CD14-positive monocyte (primary cell): ENCODE data around the gene RCN2. TPM values are rescaled to one million over a fixed set of nuclear protein-coding genes. Genes with fewer than 3 reads are reported as not detected.

ENCODE experiments used
- DNase-seq, 3 donors: peaks; one replicate each; pipeline ENCODE4 v3.0.0-alpha.2; 2011 to 2022
- H2AFZ ChIP-seq: 2 replicates; pipeline ENCODE4 v1.6.0; 2012; ENCODE audit warnings: mild to moderate bottlenecking, low read depth, low read length, inconsistent platforms; ENCODE audit not compliant: insufficient read depth, poor library complexity, severe bottlenecking
- H3K27ac ChIP-seq, 2 donors: 1 replicate in 1 of 2; 2 replicates in 1 of 2; pipeline ENCODE4 v1.5.1; 2012 to 2013; ENCODE audit warnings: low read length in 2 of 2, control low read depth in 1 of 2, inconsistent platforms in 1 of 2, low read depth in 1 of 2, mild to moderate bottlenecking in 1 of 2
- H3K27me3 ChIP-seq, 2 donors: one replicate each; pipeline versions ENCODE4 v1.6.0 to v1.6.1; 2011 to 2013; ENCODE audit warnings: low read length in 2 of 2; ENCODE audit not compliant: control insufficient read depth in 2 of 2, insufficient read depth in 2 of 2
- H3K36me3 ChIP-seq, 2 donors: replicated peaks in 1 of 2; 1 replicate in 1 of 2; 2 replicates in 1 of 2; pipeline versions ENCODE4 v1.5.1 to v1.6.1; 2012 to 2013; ENCODE audit warnings: low read length in 2 of 2, control low read depth in 1 of 2, inconsistent platforms in 1 of 2, mild to moderate bottlenecking in 1 of 2; ENCODE audit not compliant: insufficient read depth in 2 of 2, control insufficient read depth in 1 of 2
- H3K4me1 ChIP-seq, 2 donors: 1 replicate in 1 of 2; 2 replicates in 1 of 2; pipeline versions ENCODE4 v1.5.1 to v1.6.1; 2012 to 2013; ENCODE audit warnings: low read length in 2 of 2, control low read depth in 1 of 2, inconsistent platforms in 1 of 2, mild to moderate bottlenecking in 1 of 2, moderate library complexity in 1 of 2; ENCODE audit not compliant: insufficient read depth in 2 of 2, control insufficient read depth in 1 of 2
- H3K4me2 ChIP-seq: replicated peaks from 2 replicates; pipeline ENCODE3; 2012; ENCODE audit warnings: low read length, moderate library complexity, mild to moderate bottlenecking; ENCODE audit not compliant: poor library complexity, severe bottlenecking; ENCODE audit errors: extremely low read depth
- H3K4me3 ChIP-seq, 3 experiments: fragments of 200-600 bp in 1 of 3; sonication (generic) in 1 of 3; replicated peaks in 1 of 3; 1 replicate in 2 of 3; 2 replicates in 1 of 3; pipeline ENCODE4 v1.5.1; 2011 to 2013; ENCODE audit warnings: low read length in 3 of 3, mild to moderate bottlenecking in 3 of 3, control low read depth in 2 of 3, low read depth in 2 of 3, inconsistent platforms in 1 of 3, moderate library complexity in 1 of 3
- H3K79me2 ChIP-seq: 2 replicates; pipeline ENCODE4 v1.6.0; 2012; ENCODE audit warnings: mild to moderate bottlenecking, control low read depth, inconsistent platforms, low read length, moderate library complexity; ENCODE audit not compliant: insufficient read depth
- H3K9ac ChIP-seq: 2 replicates; pipeline ENCODE4 v1.6.0; 2017; ENCODE audit warnings: low read length, mild to moderate bottlenecking; ENCODE audit not compliant: insufficient read depth, poor library complexity, severe bottlenecking
- H3K9me3 ChIP-seq, 2 donors: replicated peaks in 1 of 2; 1 replicate in 1 of 2; 2 replicates in 1 of 2; pipeline versions ENCODE4 v1.5.1 to v1.6.1; 2012 to 2013; ENCODE audit warnings: low read length in 2 of 2, control low read depth in 1 of 2; ENCODE audit not compliant: control insufficient read depth in 1 of 2, insufficient read depth in 1 of 2
- H4K20me1 ChIP-seq: 2 replicates; pipeline ENCODE4 v1.6.0; 2012; ENCODE audit warnings: mild to moderate bottlenecking, low read length, control low read depth, moderate library complexity; ENCODE audit not compliant: insufficient read depth
- H3K27ac Mint-ChIP-seq, 7 donors: one replicate each; pipeline ENCODE4 v1.8.0; 2020; ENCODE audit warnings: mild to moderate bottlenecking in 7 of 7, mixed read lengths in 7 of 7, moderate library complexity in 6 of 7, inconsistent platforms in 2 of 7
- H3K27me3 Mint-ChIP-seq, 3 donors: one replicate each; pipeline ENCODE4 v1.8.0; 2021 to 2022; ENCODE audit warnings: low read depth in 3 of 3, mild to moderate bottlenecking in 3 of 3, mixed read lengths in 3 of 3, moderate library complexity in 3 of 3, inconsistent platforms in 1 of 3
- H3K36me3 Mint-ChIP-seq, 2 donors: one replicate each; pipeline ENCODE4 v1.8.0; 2020; ENCODE audit warnings: mixed read lengths in 2 of 2, inconsistent platforms in 1 of 2, mild to moderate bottlenecking in 1 of 2
- H3K4me1 Mint-ChIP-seq: one replicate; pipeline ENCODE4 v1.8.0; 2020; ENCODE audit warnings: mild to moderate bottlenecking, mixed read lengths
- H3K4me3 Mint-ChIP-seq, 2 donors: one replicate each; pipeline ENCODE4 v1.8.0; 2020; ENCODE audit warnings: mild to moderate bottlenecking in 2 of 2, mixed read lengths in 2 of 2, moderate library complexity in 1 of 2
- H3K9me3 Mint-ChIP-seq, 7 donors: one replicate each; pipeline ENCODE4 v1.8.0; 2020 to 2022; ENCODE audit warnings: mixed read lengths in 7 of 7, mild to moderate bottlenecking in 6 of 7, moderate library complexity in 6 of 7, inconsistent platforms in 2 of 7
- WGBS: methylation state at CpG from one replicate; pipeline ENCODE4 v1.1.5; 2013; ENCODE audit warnings: missing lambda C conversion rate; ENCODE audit not compliant: insufficient coverage; 5-methylcytosine and 5-hydroxymethylcytosine counted together
- intact Hi-C, 2 donors: fragments of 100-400 bp; cut with micrococcal nuclease; formaldehyde crosslinking; loops; one replicate each; pipeline versions ENCODE4 v1.15.0 to v1.15.1; 2023
- polyA plus RNA-seq, 3 donors: library from polyadenylated mRNA; depleted of rRNA in 1 of 3; unstranded in 2 of 3; stranded (reverse) in 1 of 3; fragments of 300-500 nt in 2 of 3; fragments of >200 nt in 1 of 3; fragmentation: Illumina TruSeq in 2 of 3; gene quantifications; 1 replicate in 2 of 3; 2 replicates in 1 of 3; pipeline ENCODE4 v1.2.3, GENCODE V29; 2012 to 2021
- TF ChIP-seq, protein P1 (sequence below): fragments of 200-600 bp; IDR thresholded peaks from one replicate; pipeline ENCODE4 v1.8.0; 2022; ENCODE audit warnings: antibody characterized with exemption, mild to moderate bottlenecking

The RCN2 gene
- polyA plus RNA-seq, 3 donors = 7.1 to 16.4 (median 13.2) TPM

DNA sequence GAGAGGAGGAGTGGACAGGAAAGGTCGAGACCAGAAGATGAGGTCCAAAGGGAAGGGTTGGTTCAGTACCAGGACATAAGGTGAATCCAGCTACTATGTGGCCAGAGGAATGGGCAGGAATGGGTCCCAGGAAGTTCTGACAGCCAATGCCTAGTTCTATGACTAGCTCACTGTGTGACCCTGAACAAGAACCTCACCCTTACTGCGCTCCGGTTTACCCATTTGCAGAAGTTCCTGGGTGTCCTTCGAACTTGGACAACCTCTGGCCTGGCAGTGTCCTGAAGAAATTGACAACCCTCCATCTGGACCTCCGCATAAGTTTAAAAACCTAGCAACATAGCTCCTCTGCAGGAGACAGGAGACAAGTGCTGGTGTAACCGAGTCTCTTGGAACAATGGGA lies 51.2 kb downstream of the RCN2 start:
- WGBS = 73% methylated on average over 3 of the region's 6 CpGs
- Histone ChIP-seq H3K27ac (peak overlapping the region; percentile 77 to 90), H2AFZ (peak overlapping the region; percentile 60), H4K20me1 (no peaks in the 10 kb centered on the region), H3K4me2 (peak overlapping the region; percentile 20), H3K4me3 (peak overlapping the region in 1 of 3 experiments; percentile 11), H3K27me3 (no peaks in the 10 kb centered on the region), H3K9ac (no peak overlapping the region), H3K4me1 (peaks cover 63% of the 10 kb centered on the region in 2 donors), H3K36me3 (no peaks in the 10 kb centered on the region), H3K79me2 (peaks cover 13% of the 10 kb centered on the region), H3K9me3 (no peaks in the 10 kb centered on the region)
- intact Hi-C loops = loop anchor here in 1 of 2 donors (10.0 kb wide), 1 partner anchor 82 kb away; no protein-coding TSS in a partner anchor
- Mint-ChIP-seq H3K27ac (peak overlapping the region; percentile 89 to 97 (median 94)), H3K4me1 (peaks cover 57% of the 10 kb centered on the region), H3K4me3 (no peak overlapping the region), H3K9me3 (peaks cover 0 to 1% (median 0%) of the 10 kb centered on the region in 7 donors), H3K27me3 (no peaks in the 10 kb centered on the region), H3K36me3 (peaks cover 0 to 1% of the 10 kb centered on the region in 2 donors)
- TF ChIP-seq, protein P1, sequence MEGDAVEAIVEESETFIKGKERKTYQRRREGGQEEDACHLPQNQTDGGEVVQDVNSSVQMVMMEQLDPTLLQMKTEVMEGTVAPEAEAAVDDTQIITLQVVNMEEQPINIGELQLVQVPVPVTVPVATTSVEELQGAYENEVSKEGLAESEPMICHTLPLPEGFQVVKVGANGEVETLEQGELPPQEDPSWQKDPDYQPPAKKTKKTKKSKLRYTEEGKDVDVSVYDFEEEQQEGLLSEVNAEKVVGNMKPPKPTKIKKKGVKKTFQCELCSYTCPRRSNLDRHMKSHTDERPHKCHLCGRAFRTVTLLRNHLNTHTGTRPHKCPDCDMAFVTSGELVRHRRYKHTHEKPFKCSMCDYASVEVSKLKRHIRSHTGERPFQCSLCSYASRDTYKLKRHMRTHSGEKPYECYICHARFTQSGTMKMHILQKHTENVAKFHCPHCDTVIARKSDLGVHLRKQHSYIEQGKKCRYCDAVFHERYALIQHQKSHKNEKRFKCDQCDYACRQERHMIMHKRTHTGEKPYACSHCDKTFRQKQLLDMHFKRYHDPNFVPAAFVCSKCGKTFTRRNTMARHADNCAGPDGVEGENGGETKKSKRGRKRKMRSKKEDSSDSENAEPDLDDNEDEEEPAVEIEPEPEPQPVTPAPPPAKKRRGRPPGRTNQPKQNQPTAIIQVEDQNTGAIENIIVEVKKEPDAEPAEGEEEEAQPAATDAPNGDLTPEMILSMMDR = no peak
- DNase-seq = peak in 2 of 3 donors; percentile 33 to 47

- intact Hi-C loops = loop anchor here in 1 of 2 donors (10.0 kb wide), 1 partner anchor 81 kb away; no protein-coding TSS in a partner anchor
- peaks cover 68% of the 10 kb centered on the region for H3K4me1 Mint-ChIP-seq
- peaks cover 13% of the 10 kb centered on the region for H3K79me2 ChIP-seq
- H3K36me3 Mint-ChIP-seq = no peaks in the 10 kb centered on the region
- peak overlapping the region in 1 of 3 experiments; percentile 46 for H3K4me3 ChIP-seq
- 15% methylated on average over 2 of the region's 4 CpGs for WGBS
- H3K4me2 ChIP-seq = peak overlapping the region; percentile 62
- H3K27ac Mint-ChIP-seq = peak overlapping the region; percentile 89 to 97 (median 94)
- peak overlapping the region; percentile 20 for H3K9ac ChIP-seq
- H3K36me3 ChIP-seq = no peaks in the 10 kb centered on the region
- H3K9me3 ChIP-seq = no peaks in the 10 kb centered on the region
- H3K27ac ChIP-seq = peak overlapping the region; percentile 89 to 90
- no peak overlapping the region for H2AFZ ChIP-seq
- H4K20me1 ChIP-seq = no peaks in the 10 kb centered on the region
- peak; percentile 66 to 82 (median 76) for DNase-seq
- TF ChIP-seq, protein P1 = no peak
- peaks cover 0 to 1% (median 0%) of the 10 kb centered on the region in 7 donors for H3K9me3 Mint-ChIP-seq
- no peaks in the 10 kb centered on the region for H3K27me3 Mint-ChIP-seq
- H3K27me3 ChIP-seq = no peaks in the 10 kb centered on the region
- H3K4me3 Mint-ChIP-seq = peak overlapping the region in 1 of 2 donors; percentile 74
- peaks cover 73% of the 10 kb centered on the region in 2 donors for H3K4me1 ChIP-seq
These were observed 52.2 kb downstream of the RCN2 start for GRCh38 chr15:76983590-76984375.
